Esophagus squamous epithelium (tissue), 5 donors: ENCODE data around the gene PDZD4. TPM values are rescaled to one million over a fixed set of nuclear protein-coding genes. Genes with fewer than 3 reads are reported as not detected.
A peak's percentile ranks its signal among the peaks of the same experiment; 100 is the strongest.

Experiments
- DNase-seq: peaks from one replicate; lab custom pipeline; 2025; lab: John Stamatoyannopoulos, UW
- H3K27ac ChIP-seq, 4 donors: fragments of 200-600 bp; sonication (generic); one replicate each; pipeline ENCODE4 v1.5.1; 2016 to 2019; ENCODE audit warnings: mild to moderate bottlenecking in 1 of 4
- H3K27me3 ChIP-seq, 4 donors: fragments of 200-600 bp; sonication (generic); 1 replicate in 3 of 4; 2 replicates in 1 of 4; pipeline versions ENCODE4 v1.5.1 to v1.6.0; 2017 to 2021; ENCODE audit warnings: antibody characterized with exemption in 1 of 4
- H3K36me3 ChIP-seq, 3 donors: fragments of 200-600 bp; sonication (generic); one replicate each; pipeline ENCODE4 v1.5.1; 2016 to 2019
- H3K4me1 ChIP-seq, 3 donors: fragments of 200-600 bp; sonication (generic); one replicate each; pipeline ENCODE4 v1.5.1; 2017 to 2019
- H3K4me3 ChIP-seq, 4 donors: fragments of 200-600 bp; sonication (generic); 1 replicate in 3 of 4; 2 replicates in 1 of 4; pipeline ENCODE4 v1.5.1; 2016 to 2019; ENCODE audit warnings: mild to moderate bottlenecking in 2 of 4, moderate library complexity in 1 of 4
- H3K9me3 ChIP-seq, 3 donors: fragments of 200-600 bp; sonication (generic); one replicate each; pipeline ENCODE4 v1.5.1; 2016 to 2019
- POLR2A ChIP-seq, 4 donors: fragments of 450-650 bp; IDR thresholded peaks; one replicate each; pipeline ENCODE4 v1.6.1; 2017; ENCODE audit warnings: antibody characterized with exemption in 4 of 4, mild to moderate bottlenecking in 4 of 4, moderate library complexity in 3 of 4
- WGBS, 2 donors: methylation state at CpG; one replicate each; pipeline ENCODE4 v1.1.5; 2018; 5-methylcytosine and 5-hydroxymethylcytosine counted together
- intact Hi-C: fragments of 100-400 bp; cut with DNase I; formaldehyde crosslinking; loops from one replicate; pipeline ENCODE4 v1.15.0; 2022
- total RNA-seq, 4 donors: library from RNA; depleted of rRNA; stranded (reverse); fragments of >200 nt; gene quantifications; one replicate each; pipeline ENCODE4 v1.1.0, GENCODE V29; 2016
- TF ChIP-seq, protein P1 (sequence below), 6 experiments: fragments of 450-650 bp in 4 of 6; fragments of 200-600 bp in 2 of 6; sonication (generic) in 2 of 6; IDR thresholded peaks; one replicate each; pipeline ENCODE4 v1.5.1; 2016 to 2019; ENCODE audit warnings: antibody characterized with exemption in 6 of 6, mild to moderate bottlenecking in 4 of 6, moderate library complexity in 4 of 6
- donor health status: DM: yes; HTN: yes; CAD: no.

PDZD4 gene, protein sequence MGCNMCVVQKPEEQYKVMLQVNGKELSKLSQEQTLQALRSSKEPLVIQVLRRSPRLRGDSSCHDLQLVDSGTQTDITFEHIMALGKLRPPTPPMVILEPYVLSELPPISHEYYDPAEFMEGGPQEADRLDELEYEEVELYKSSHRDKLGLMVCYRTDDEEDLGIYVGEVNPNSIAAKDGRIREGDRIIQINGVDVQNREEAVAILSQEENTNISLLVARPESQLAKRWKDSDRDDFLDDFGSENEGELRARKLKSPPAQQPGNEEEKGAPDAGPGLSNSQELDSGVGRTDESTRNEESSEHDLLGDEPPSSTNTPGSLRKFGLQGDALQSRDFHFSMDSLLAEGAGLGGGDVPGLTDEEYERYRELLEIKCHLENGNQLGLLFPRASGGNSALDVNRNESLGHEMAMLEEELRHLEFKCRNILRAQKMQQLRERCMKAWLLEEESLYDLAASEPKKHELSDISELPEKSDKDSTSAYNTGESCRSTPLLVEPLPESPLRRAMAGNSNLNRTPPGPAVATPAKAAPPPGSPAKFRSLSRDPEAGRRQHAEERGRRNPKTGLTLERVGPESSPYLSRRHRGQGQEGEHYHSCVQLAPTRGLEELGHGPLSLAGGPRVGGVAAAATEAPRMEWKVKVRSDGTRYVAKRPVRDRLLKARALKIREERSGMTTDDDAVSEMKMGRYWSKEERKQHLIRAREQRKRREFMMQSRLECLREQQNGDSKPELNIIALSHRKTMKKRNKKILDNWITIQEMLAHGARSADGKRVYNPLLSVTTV
- 1 to 10 TPM in 3 of 4 donors, under 1 TPM in 1; 0.97 to 3.4 (median 1.9) TPM for total RNA-seq

DNA sequence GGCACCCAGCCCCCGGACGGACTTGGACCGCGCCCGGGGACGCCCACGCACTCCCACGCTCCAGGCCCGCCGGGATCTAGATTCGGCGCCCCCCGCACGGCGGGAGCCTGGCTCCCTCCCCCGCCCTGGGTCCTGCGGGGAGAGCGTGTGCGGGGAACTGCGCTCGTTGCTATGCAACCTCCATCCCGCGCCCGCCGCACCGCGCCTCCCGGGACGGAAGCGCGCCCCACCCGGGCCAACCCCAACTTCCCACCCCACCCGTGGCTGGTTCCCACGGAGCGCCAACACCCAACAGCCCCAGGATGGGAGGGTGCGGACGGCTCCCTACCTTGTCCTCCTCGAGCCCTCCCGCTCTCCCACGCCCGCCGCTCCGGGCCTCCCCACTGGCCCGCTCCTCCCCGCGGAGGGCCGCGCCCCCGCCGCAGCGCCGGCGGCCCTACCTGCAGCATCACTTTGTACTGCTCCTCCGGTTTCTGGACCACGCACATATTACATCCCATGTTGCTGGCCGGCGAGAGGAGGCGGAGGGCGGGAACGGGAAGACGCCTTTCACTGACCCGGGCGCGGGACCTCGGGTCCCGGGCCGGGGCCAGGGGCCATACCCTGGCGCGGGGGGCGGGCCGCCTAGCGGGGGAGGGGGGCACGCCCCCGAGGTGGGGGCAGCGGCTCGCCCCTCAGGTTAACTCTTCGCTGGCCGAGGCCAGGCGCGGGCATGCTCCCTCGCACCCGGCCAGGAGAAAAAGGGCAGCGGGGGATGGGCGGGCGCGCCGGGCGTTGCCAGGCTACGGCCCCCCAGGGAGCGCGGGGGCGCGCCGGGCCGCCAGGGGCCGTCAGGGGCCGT, at the start of gene PDZD4:
TSS of gene PDZD4 (minus strand) at position 746 of the 841 bp plus-strand sequence. CDS start at position 500, 246 bp downstream.
- Histone ChIP-seq H3K27ac (no peak within 1 kb of the TSS), H3K4me1 (peaks cover 0 to 22% (median 4%) of the 10 kb centered on the region in 3 donors), H3K36me3 (no peaks in the 10 kb centered on the region), H3K4me3 (peak within 1 kb of the TSS; percentile 19 to 63 (median 43)), H3K9me3 (no peaks in the 10 kb centered on the region), H3K27me3 (peaks cover 0 to 51% (median 3%) of the 10 kb centered on the region in 4 donors)
- WGBS, 2 donors: 35% methylated on average over 4 of the region's 97 CpGs; no CpG with 5 or more reads in 1 of the 2 donors
- intact Hi-C loops: no loop called here
- DNase-seq: no peak
- no peak for TF ChIP-seq POLR2A (IDR thresholded peaks at IDR 0.05)
- TF ChIP-seq, protein P1, sequence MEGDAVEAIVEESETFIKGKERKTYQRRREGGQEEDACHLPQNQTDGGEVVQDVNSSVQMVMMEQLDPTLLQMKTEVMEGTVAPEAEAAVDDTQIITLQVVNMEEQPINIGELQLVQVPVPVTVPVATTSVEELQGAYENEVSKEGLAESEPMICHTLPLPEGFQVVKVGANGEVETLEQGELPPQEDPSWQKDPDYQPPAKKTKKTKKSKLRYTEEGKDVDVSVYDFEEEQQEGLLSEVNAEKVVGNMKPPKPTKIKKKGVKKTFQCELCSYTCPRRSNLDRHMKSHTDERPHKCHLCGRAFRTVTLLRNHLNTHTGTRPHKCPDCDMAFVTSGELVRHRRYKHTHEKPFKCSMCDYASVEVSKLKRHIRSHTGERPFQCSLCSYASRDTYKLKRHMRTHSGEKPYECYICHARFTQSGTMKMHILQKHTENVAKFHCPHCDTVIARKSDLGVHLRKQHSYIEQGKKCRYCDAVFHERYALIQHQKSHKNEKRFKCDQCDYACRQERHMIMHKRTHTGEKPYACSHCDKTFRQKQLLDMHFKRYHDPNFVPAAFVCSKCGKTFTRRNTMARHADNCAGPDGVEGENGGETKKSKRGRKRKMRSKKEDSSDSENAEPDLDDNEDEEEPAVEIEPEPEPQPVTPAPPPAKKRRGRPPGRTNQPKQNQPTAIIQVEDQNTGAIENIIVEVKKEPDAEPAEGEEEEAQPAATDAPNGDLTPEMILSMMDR (IDR thresholded peaks at IDR 0.05): no peak

DNA sequence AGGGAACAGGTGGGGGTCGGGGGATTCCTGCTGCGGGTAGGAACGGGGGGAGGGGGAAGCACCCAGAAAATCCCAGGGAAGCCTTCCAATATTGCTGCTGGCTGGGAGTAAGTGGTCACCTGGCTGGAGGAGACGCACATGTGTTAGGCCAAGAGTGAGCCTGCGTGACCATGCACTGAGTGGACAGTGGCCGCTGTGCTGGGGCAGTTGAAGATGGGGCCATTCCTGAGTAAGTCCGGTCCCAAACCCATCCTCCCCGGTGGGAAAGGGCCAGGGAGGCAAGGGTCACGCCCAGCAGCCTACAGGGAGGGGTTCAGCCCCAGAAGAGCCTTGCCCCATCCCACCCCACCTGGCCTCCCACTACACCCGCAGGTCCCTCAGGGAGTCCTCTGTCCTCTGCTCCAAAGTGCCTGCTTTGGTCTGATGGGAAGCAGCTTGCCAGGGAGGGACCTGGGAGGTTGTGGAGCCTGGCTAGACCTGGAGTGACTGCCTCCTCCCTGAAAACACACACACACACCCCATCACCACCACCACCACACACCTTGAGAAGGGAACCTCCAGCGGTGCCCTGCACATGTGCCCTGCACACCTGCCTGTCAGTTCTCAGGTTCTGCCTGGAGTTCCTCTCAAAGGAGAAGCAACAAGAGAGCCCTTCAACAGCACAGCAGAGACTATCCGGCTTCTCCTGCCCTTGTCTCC, 49.5 kb upstream of the PDZD4 start:
- intact Hi-C loops: loop anchor here (10.0 kb wide), 1 partner anchor 65 kb away; no protein-coding TSS in a partner anchor
- Histone ChIP-seq H3K4me1 (no peaks in the 10 kb centered on the region), H3K36me3 (no peaks in the 10 kb centered on the region), H3K4me3 (no peak overlapping the region), H3K9me3 (no peaks in the 10 kb centered on the region), H3K27ac (no peak overlapping the region), H3K27me3 (peaks cover 0 to 80% (median 20%) of the 10 kb centered on the region in 4 donors)
- 30% methylated on average over 2 of the region's 12 CpGs; no CpG with 5 or more reads in 1 of the 2 donors for WGBS, 2 donors
- no peak for DNase-seq
- TF ChIP-seq, protein P1 (IDR thresholded peaks at IDR 0.05): no peak
- TF ChIP-seq POLR2A (IDR thresholded peaks at IDR 0.05): no peak

DNA sequence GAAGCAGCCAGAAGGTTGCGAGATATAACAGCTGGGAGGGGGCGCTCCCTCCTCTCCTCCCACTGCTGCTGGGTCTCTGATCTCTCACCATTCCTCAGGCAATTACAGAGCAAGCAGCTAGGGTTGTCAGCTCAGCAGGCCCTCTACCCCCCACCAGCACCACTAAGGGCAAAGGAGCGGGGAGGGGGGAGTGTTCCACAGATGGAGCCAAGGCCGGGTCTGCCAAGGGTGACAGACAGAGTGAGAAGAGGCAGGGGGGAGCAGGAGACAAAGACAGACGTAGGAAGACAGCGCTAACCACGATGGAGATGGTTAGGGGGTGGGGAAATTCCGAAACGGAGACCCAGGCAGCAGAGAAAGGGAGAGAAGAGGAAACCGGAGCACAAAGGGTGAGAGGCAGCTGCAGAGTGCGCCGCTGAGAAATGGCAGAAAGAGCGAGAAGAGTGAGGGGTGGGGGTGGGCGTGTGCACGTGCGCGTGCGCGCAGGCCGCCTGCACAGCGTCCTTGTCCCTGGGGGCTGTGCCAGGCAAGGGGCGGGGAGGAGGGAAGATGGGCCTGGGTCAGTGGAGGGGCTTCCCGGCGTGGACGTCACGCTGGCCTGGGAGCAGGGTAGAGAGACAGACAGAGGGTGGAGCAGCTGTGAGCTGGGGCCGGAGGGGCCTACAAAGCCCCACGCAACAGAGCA, 48.8 kb upstream of the PDZD4 start:
- H3K27ac ChIP-seq: no peak overlapping the region
- H3K4me3 ChIP-seq: no peak overlapping the region
- no peak for DNase-seq
- no peaks in the 10 kb centered on the region for H3K9me3 ChIP-seq
- intact Hi-C loops: loop anchor here (10.0 kb wide), 1 partner anchor 64 kb away; no protein-coding TSS in a partner anchor
- H3K27me3 ChIP-seq: peaks cover 0 to 72% (median 14%) of the 10 kb centered on the region in 4 donors
- no peaks in the 10 kb centered on the region for H3K4me1 ChIP-seq
- no peak for TF ChIP-seq POLR2A (IDR thresholded peaks at IDR 0.05)
- TF ChIP-seq, protein P1 (IDR thresholded peaks at IDR 0.05): no peak
- H3K36me3 ChIP-seq: no peaks in the 10 kb centered on the region
- WGBS, 2 donors: 3 to 19% methylated on average over 7 to 20 of the region's 28 CpGs

DNA sequence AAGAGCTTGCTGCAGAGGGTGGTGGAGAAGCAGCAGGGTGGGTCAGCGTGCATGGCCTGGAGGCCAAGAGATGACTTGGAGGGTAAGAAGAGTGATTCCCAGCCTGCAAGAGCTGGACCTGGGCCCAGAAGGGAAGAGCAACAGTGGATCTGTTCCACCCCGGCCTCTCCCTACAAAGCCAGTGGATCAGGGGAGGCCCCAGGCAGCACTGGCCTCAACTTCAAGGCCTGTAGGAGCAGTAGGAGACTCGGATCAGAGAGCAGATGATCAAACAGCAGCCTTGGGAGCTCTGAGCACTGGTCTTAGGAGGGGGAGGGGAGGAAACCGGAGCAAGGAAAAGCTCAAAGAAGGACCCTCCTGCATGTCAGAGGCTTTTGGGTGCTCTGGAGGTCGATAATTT, 48.0 kb upstream of the PDZD4 start:
- Histone ChIP-seq H3K4me1 (no peaks in the 10 kb centered on the region), H3K27me3 (peaks cover 0 to 65% (median 11%) of the 10 kb centered on the region in 4 donors), H3K36me3 (no peaks in the 10 kb centered on the region), H3K4me3 (no peak overlapping the region), H3K27ac (no peak overlapping the region), H3K9me3 (no peaks in the 10 kb centered on the region)
- WGBS, 2 donors: 46% methylated on average over 5 of the region's 5 CpGs; no CpG with 5 or more reads in 1 of the 2 donors
- intact Hi-C loops: loop anchor here (10.0 kb wide), 1 partner anchor 64 kb away; no protein-coding TSS in a partner anchor
- DNase-seq: no peak
- no peak for TF ChIP-seq POLR2A (IDR thresholded peaks at IDR 0.05)
- TF ChIP-seq, protein P1 (IDR thresholded peaks at IDR 0.05): no peak
